Measurements from ENCODE around the gene FAM200B.
A peak's percentile ranks its signal among the peaks of the same experiment; 100 is the strongest.

The FAM200B gene

GRCh38 chr4:15654593-15655222 lies 26.9 kb upstream of the FAM200B start:
- H3K36me3 ChIP-seq (ENCODE audit: insufficient read depth, low read length) = no peaks in the 10 kb centered on the region
- H2AFZ ChIP-seq (ENCODE audit: low read length, unreplicated experiment) = peak overlapping the region; percentile 71
- peak overlapping the region; percentile 78 for H3K27ac ChIP-seq (ENCODE audit: low read depth, low read length)
- H3K27me3 ChIP-seq (ENCODE audit: insufficient read depth, low read length) = no peaks in the 10 kb centered on the region
- H3K4me1 ChIP-seq (ENCODE audit: control insufficient read depth, insufficient read depth, low read length, unreplicated experiment) = peaks cover 37% of the 10 kb centered on the region
- H3K4me3 ChIP-seq (ENCODE audit: low read depth, low read length) = peak overlapping the region; percentile 94
- peaks cover 55% of the 10 kb centered on the region for H3K79me2 ChIP-seq (ENCODE audit: control insufficient read depth, insufficient read depth, low read length, unreplicated experiment)

GRCh38 chr4:15655223-15656037 lies 26.2 kb upstream of the FAM200B start, which contains the start of gene FBXL5:
FBXL5 (minus strand) TSS chr4:15655357; CDS start chr4:15655287, 70 bp downstream.
- no peaks in the 10 kb centered on the region for H3K36me3 ChIP-seq (ENCODE audit: insufficient read depth, low read length)
- peak within 1 kb of the TSS; percentile 94 for H3K4me3 ChIP-seq (ENCODE audit: low read depth, low read length)
- H3K27ac ChIP-seq (ENCODE audit: low read depth, low read length) = peak within 1 kb of the TSS; percentile 89
- peaks cover 30% of the 10 kb centered on the region for H3K4me1 ChIP-seq (ENCODE audit: control insufficient read depth, insufficient read depth, low read length, unreplicated experiment)
- H3K79me2 ChIP-seq (ENCODE audit: control insufficient read depth, insufficient read depth, low read length, unreplicated experiment) = peaks cover 47% of the 10 kb centered on the region
- H2AFZ ChIP-seq (ENCODE audit: low read length, unreplicated experiment) = peak within 1 kb of the TSS; percentile 97
- no peaks in the 10 kb centered on the region for H3K27me3 ChIP-seq (ENCODE audit: insufficient read depth, low read length)

GRCh38 chr4:15656038-15656470 lies 25.6 kb upstream of the FAM200B start:
- H3K4me1 ChIP-seq (ENCODE audit: control insufficient read depth, insufficient read depth, low read length, unreplicated experiment) = peaks cover 25% of the 10 kb centered on the region
- peak overlapping the region; percentile 94 for H3K4me3 ChIP-seq (ENCODE audit: low read depth, low read length)

GRCh38 chr4:15657366-15657765 lies 24.3 kb upstream of the FAM200B start:
- no peak overlapping the region for H3K4me3 ChIP-seq (ENCODE audit: low read depth, low read length)

More at GRCh38 chr4:15656038-15656470, 25.6 kb upstream of the FAM200B start:
- Histone ChIP-seq H2AFZ (ENCODE audit: low read length, unreplicated experiment) (peak overlapping the region; percentile 97), H3K36me3 (ENCODE audit: insufficient read depth, low read length) (no peaks in the 10 kb centered on the region), H3K79me2 (ENCODE audit: control insufficient read depth, insufficient read depth, low read length, unreplicated experiment) (peaks cover 41% of the 10 kb centered on the region), H3K27me3 (ENCODE audit: insufficient read depth, low read length) (no peaks in the 10 kb centered on the region), H3K27ac (ENCODE audit: low read depth, low read length) (peak overlapping the region; percentile 89)

GRCh38 chr4:15658136-15658770 lies 23.4 kb upstream of the FAM200B start:
- Histone ChIP-seq H3K4me3 (ENCODE audit: low read depth, low read length) (no peak overlapping the region), H3K36me3 (ENCODE audit: insufficient read depth, low read length) (no peaks in the 10 kb centered on the region), H3K27me3 (ENCODE audit: insufficient read depth, low read length) (no peaks in the 10 kb centered on the region), H2AFZ (ENCODE audit: low read length, unreplicated experiment) (no peak overlapping the region), H3K79me2 (ENCODE audit: control insufficient read depth, insufficient read depth, low read length, unreplicated experiment) (peaks cover 20% of the 10 kb centered on the region), H3K27ac (ENCODE audit: low read depth, low read length) (no peak overlapping the region), H3K4me1 (ENCODE audit: control insufficient read depth, insufficient read depth, low read length, unreplicated experiment) (peaks cover 11% of the 10 kb centered on the region)

More at GRCh38 chr4:15657366-15657765, 24.3 kb upstream of the FAM200B start:
- Histone ChIP-seq H3K79me2 (ENCODE audit: control insufficient read depth, insufficient read depth, low read length, unreplicated experiment) (peaks cover 29% of the 10 kb centered on the region), H3K27ac (ENCODE audit: low read depth, low read length) (no peak overlapping the region), H3K4me1 (ENCODE audit: control insufficient read depth, insufficient read depth, low read length, unreplicated experiment) (peaks cover 14% of the 10 kb centered on the region), H3K27me3 (ENCODE audit: insufficient read depth, low read length) (no peaks in the 10 kb centered on the region), H2AFZ (ENCODE audit: low read length, unreplicated experiment) (no peak overlapping the region), H3K36me3 (ENCODE audit: insufficient read depth, low read length) (no peaks in the 10 kb centered on the region)

- Histone ChIP-seq H3K79me2 (ENCODE audit: control insufficient read depth, insufficient read depth, low read length, unreplicated experiment) (peaks cover 14% of the 10 kb centered on the region), H3K4me1 (ENCODE audit: control insufficient read depth, insufficient read depth, low read length, unreplicated experiment) (peaks cover 11% of the 10 kb centered on the region), H3K27ac (ENCODE audit: low read depth, low read length) (no peak overlapping the region), H2AFZ (ENCODE audit: low read length, unreplicated experiment) (no peak overlapping the region), H3K36me3 (ENCODE audit: insufficient read depth, low read length) (no peaks in the 10 kb centered on the region), H3K4me3 (ENCODE audit: low read depth, low read length) (no peak overlapping the region), H3K27me3 (ENCODE audit: insufficient read depth, low read length) (no peaks in the 10 kb centered on the region)
Observed at GRCh38 chr4:15658781-15659180, 22.8 kb upstream of the FAM200B start.

GRCh38 chr4:15659768-15660570 lies 21.7 kb upstream of the FAM200B start:
- no peaks in the 10 kb centered on the region for H3K27me3 ChIP-seq (ENCODE audit: insufficient read depth, low read length)
- no peak overlapping the region for H2AFZ ChIP-seq (ENCODE audit: low read length, unreplicated experiment)
- peaks cover 3% of the 10 kb centered on the region for H3K79me2 ChIP-seq (ENCODE audit: control insufficient read depth, insufficient read depth, low read length, unreplicated experiment)
- peaks cover 11% of the 10 kb centered on the region for H3K4me1 ChIP-seq (ENCODE audit: control insufficient read depth, insufficient read depth, low read length, unreplicated experiment)
- no peaks in the 10 kb centered on the region for H3K36me3 ChIP-seq (ENCODE audit: insufficient read depth, low read length)
- no peak overlapping the region for H3K4me3 ChIP-seq (ENCODE audit: low read depth, low read length)
- H3K27ac ChIP-seq (ENCODE audit: low read depth, low read length) = peak overlapping the region; percentile 53

- Histone ChIP-seq H3K4me1 (ENCODE audit: control insufficient read depth, insufficient read depth, low read length, unreplicated experiment) (peaks cover 17% of the 10 kb centered on the region), H3K36me3 (ENCODE audit: insufficient read depth, low read length) (peaks cover 9% of the 10 kb centered on the region; the same call in 1 of the 2 replicates), H3K27me3 (ENCODE audit: insufficient read depth, low read length) (no peaks in the 10 kb centered on the region), H2AFZ (ENCODE audit: low read length, unreplicated experiment) (no peak overlapping the region), H3K79me2 (ENCODE audit: control insufficient read depth, insufficient read depth, low read length, unreplicated experiment) (peaks cover 11% of the 10 kb centered on the region), H3K27ac (ENCODE audit: low read depth, low read length) (peak overlapping the region; percentile 41), H3K4me3 (ENCODE audit: low read depth, low read length) (no peak overlapping the region)
Observed at GRCh38 chr4:15665753-15666365, 15.8 kb upstream of the FAM200B start.

- Histone ChIP-seq H3K27ac (ENCODE audit: low read depth, low read length) (no peak overlapping the region), H3K36me3 (ENCODE audit: insufficient read depth, low read length) (peaks cover 11% of the 10 kb centered on the region), H3K79me2 (ENCODE audit: control insufficient read depth, insufficient read depth, low read length, unreplicated experiment) (peaks cover 21% of the 10 kb centered on the region), H3K4me1 (ENCODE audit: control insufficient read depth, insufficient read depth, low read length, unreplicated experiment) (peaks cover 17% of the 10 kb centered on the region), H2AFZ (ENCODE audit: low read length, unreplicated experiment) (no peak overlapping the region), H3K27me3 (ENCODE audit: insufficient read depth, low read length) (no peaks in the 10 kb centered on the region), H3K4me3 (ENCODE audit: low read depth, low read length) (no peak overlapping the region)
Observed at GRCh38 chr4:15667006-15667405, 14.6 kb upstream of the FAM200B start.
